Placental epithelial cell (primary cell): ENCODE data around the gene ASIC5. TPM values are rescaled to one million over a fixed set of nuclear protein-coding genes. Genes with fewer than 3 reads are reported as not detected.

Experiments used
- total RNA-seq: library from RNA; depleted of rRNA; stranded (reverse); fragments of >200 nt; gene quantifications from 2 replicates; pipeline ENCODE4 v1.2.3, GENCODE V29; 2012

Gene ASIC5
- total RNA-seq, result not detected in 2 replicates

GRCh38 chr4:155866177-155866576 lies at the start of gene ASIC5:
Gene ASIC5 (minus strand): TSS chr4:155866277. CDS start chr4:155866226, 51 bp downstream.

GRCh38 chr4:155903453-155903852 lies 37.4 kb upstream of the ASIC5 start, which contains the start of gene TDO2:
Gene TDO2 (plus strand): TSS chr4:155903696. CDS start chr4:155903759, 63 bp downstream.

Other genes with a start within 250 kb of the ASIC5 start
- gene GUCY1A1, start 199.4 kb downstream of the ASIC5 start, total RNA-seq, result 106 and 171 TPM in 2 replicates
- 5.0 and 9.0 TPM in 2 replicates for gene GUCY1B1, start 107.3 kb downstream of the ASIC5 start, total RNA-seq
- not detected in 2 replicates for gene TDO2, start 37.4 kb upstream of the ASIC5 start, total RNA-seq
- gene CTSO, start 87.6 kb upstream of the ASIC5 start, total RNA-seq, result 5.9 and 10.6 TPM in 2 replicates